CD4-positive, alpha-beta T cell (primary cell): ENCODE data around the gene RSPO1. TPM values are rescaled to one million over a fixed set of nuclear protein-coding genes. Genes with fewer than 3 reads are reported as not detected.

Experiments used
- ATAC-seq: fragments of 200-7000 bp; cut with Tn5 transposase; one replicate; pipeline ENCODE4 v1.10.0; 2022; ENCODE audit warnings: mild to moderate bottlenecking; ENCODE audit not compliant: poor library complexity
- CTCF ChIA-PET: fragments of 350-600 bp; sonication (Branson Sonifier 250); formaldehyde crosslinking; loops from one replicate; lab custom pipeline; 2021; ENCODE audit warnings: antibody characterized with exemption, inconsistent platforms; lab: Charles Lee
- POLR2A ChIA-PET: fragments of 350-600 bp; sonication (Branson Sonifier 250); formaldehyde crosslinking; loops from one replicate; lab custom pipeline; 2021; ENCODE audit warnings: antibody characterized with exemption, inconsistent platforms; lab: Charles Lee
- DNase-seq, 14 experiments: peaks; one replicate each; pipeline ENCODE4 v3.0.0-alpha.2; 2013 to 2020; ENCODE audit warnings: mixed read lengths in 2 of 14
- H3K27ac ChIP-seq, 2 donors: one replicate each; pipeline versions ENCODE4 v1.5.1 to v1.7.0; 2013; ENCODE audit warnings: low read length in 2 of 2, low read depth in 1 of 2, mild to moderate bottlenecking in 1 of 2
- H3K27me3 ChIP-seq, 2 experiments: 1 replicate in 1 of 2; 2 replicates in 1 of 2; pipeline versions ENCODE4 v1.6.1 to v1.7.0; 2013; ENCODE audit warnings: low read length in 2 of 2, control low read depth in 1 of 2, mild to moderate bottlenecking in 1 of 2, moderate library complexity in 1 of 2; ENCODE audit not compliant: insufficient read depth in 2 of 2, control insufficient read depth in 1 of 2
- H3K36me3 ChIP-seq: one replicate; pipeline ENCODE4 v1.6.1; 2013; ENCODE audit warnings: low read length, control low read depth; ENCODE audit not compliant: insufficient read depth
- H3K4me1 ChIP-seq: one replicate; pipeline ENCODE4 v1.6.1; 2013; ENCODE audit warnings: low read length, control low read depth; ENCODE audit not compliant: insufficient read depth
- H3K4me3 ChIP-seq: one replicate; pipeline ENCODE4 v1.5.1; 2013; ENCODE audit warnings: mild to moderate bottlenecking, low read length, moderate library complexity
- H3K9me3 ChIP-seq, 2 experiments: 1 replicate in 1 of 2; 2 replicates in 1 of 2; pipeline versions ENCODE4 v1.6.1 to v1.7.0; 2013; ENCODE audit warnings: low read length in 2 of 2, mild to moderate bottlenecking in 2 of 2, control low read depth in 1 of 2, moderate library complexity in 1 of 2; ENCODE audit not compliant: control insufficient read depth in 1 of 2, insufficient read depth in 1 of 2
- H3K27ac Mint-ChIP-seq: one replicate; pipeline ENCODE4 v1.8.0; 2020; ENCODE audit warnings: mixed read lengths
- H3K27me3 Mint-ChIP-seq: one replicate; pipeline ENCODE4 v1.8.0; 2021; ENCODE audit warnings: mixed read lengths
- H3K36me3 Mint-ChIP-seq: one replicate; pipeline ENCODE4 v1.8.0; 2021; ENCODE audit warnings: low read depth, mixed read lengths
- H3K4me1 Mint-ChIP-seq: one replicate; pipeline ENCODE4 v1.8.0; 2021; ENCODE audit warnings: low read depth, mixed read lengths
- H3K4me3 Mint-ChIP-seq: one replicate; pipeline ENCODE4 v1.8.0; 2020; ENCODE audit warnings: mild to moderate bottlenecking, mixed read lengths
- H3K9me3 Mint-ChIP-seq: one replicate; pipeline ENCODE4 v1.8.0; 2020; ENCODE audit warnings: mixed read lengths
- intact Hi-C, 2 experiments: fragments of 100-400 bp; cut with DNase I in 1 of 2; cut with micrococcal nuclease in 1 of 2; formaldehyde crosslinking; loops; one replicate each; pipeline versions ENCODE4 v1.15.1 to v1.9.0; 2023 to 2025; cut with DNase I, micrococcal nuclease
- total RNA-seq, 174 experiments: library from RNA in 2 of 174; stranded (reverse) in 2 of 174; gene quantifications; one replicate each; pipeline ENCODE4 v1.2.3 and lab custom pipeline; 2021 to 2026
- TF ChIP-seq, protein P1 (sequence below): fragments of 200-600 bp; IDR thresholded peaks from one replicate; pipeline ENCODE4 v1.8.0; 2022; ENCODE audit warnings: antibody characterized with exemption, mild to moderate bottlenecking

RSPO1 gene
- total RNA-seq, 2 experiments from 2014 or later: not detected

DNA sequence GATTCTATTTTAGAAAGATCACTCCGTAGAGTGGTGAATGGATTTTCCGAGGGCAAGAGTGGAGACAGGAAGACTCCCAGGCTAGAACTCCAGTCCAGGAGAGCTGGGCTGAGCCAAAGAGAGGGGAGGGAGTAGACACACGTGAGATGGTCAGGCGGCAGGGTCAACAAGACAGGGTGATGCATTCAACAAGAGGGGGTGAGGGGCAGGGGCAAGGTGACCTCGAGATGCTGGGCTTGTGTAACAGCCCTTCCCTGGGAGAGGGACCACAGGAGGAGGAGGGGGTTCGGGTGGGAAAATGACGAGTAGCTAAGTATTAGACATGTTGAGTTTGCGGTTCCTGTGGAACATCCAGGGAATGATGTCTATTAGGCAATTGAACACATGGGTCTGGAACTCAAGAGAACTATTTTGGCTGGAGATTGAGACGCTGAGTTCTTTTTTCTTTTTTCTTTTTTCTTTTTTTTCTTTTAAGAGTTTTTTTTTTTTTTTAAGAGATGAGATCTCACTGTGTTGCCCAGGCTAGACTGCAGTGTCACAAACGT lies 13.3 kb downstream of the RSPO1 start:
- no peak overlapping the region for H3K4me3 Mint-ChIP-seq
- H3K27me3 Mint-ChIP-seq: peaks cover 48% of the 10 kb centered on the region
- Histone ChIP-seq H3K4me3 (no peak overlapping the region), H3K36me3 (no peaks in the 10 kb centered on the region), H3K27me3 (peaks cover 14 to 36% of the 10 kb centered on the region in 2 experiments), H3K9me3 (no peaks in the 10 kb centered on the region), H3K4me1 (no peaks in the 10 kb centered on the region), H3K27ac (no peak overlapping the region)
- ATAC-seq: no peak
- no peak for DNase-seq
- no peaks in the 10 kb centered on the region for H3K36me3 Mint-ChIP-seq
- H3K27ac Mint-ChIP-seq: no peak overlapping the region
- ChIA-PET POLR2A (no interaction called here), CTCF (no interaction called here)
- TF ChIP-seq, protein P1, sequence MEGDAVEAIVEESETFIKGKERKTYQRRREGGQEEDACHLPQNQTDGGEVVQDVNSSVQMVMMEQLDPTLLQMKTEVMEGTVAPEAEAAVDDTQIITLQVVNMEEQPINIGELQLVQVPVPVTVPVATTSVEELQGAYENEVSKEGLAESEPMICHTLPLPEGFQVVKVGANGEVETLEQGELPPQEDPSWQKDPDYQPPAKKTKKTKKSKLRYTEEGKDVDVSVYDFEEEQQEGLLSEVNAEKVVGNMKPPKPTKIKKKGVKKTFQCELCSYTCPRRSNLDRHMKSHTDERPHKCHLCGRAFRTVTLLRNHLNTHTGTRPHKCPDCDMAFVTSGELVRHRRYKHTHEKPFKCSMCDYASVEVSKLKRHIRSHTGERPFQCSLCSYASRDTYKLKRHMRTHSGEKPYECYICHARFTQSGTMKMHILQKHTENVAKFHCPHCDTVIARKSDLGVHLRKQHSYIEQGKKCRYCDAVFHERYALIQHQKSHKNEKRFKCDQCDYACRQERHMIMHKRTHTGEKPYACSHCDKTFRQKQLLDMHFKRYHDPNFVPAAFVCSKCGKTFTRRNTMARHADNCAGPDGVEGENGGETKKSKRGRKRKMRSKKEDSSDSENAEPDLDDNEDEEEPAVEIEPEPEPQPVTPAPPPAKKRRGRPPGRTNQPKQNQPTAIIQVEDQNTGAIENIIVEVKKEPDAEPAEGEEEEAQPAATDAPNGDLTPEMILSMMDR: no peak
- H3K4me1 Mint-ChIP-seq: no peaks in the 10 kb centered on the region
- H3K9me3 Mint-ChIP-seq: no peaks in the 10 kb centered on the region
- intact Hi-C loops: no loop called here

DNA sequence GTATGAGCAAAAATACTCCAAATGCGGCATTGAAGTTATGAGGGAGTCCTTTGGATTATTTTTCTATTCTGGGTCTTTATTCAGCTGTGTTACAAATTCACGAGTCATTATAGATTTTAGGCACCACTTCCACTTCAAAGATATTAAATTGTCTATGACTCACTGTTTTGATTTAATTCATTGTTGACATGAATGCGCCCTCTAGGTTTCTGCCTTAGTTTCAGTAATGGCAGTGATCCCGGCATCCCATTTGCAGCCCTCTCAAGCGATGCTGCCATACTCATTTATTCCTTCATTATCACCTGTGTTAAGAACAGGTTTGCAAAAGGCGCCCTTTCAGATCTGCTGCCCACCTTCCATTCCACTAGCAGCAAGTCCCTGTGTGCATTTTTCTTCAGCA lies 14.0 kb downstream of the RSPO1 start:
- Mint-ChIP-seq H3K9me3 (no peaks in the 10 kb centered on the region), H3K36me3 (no peaks in the 10 kb centered on the region), H3K4me1 (no peaks in the 10 kb centered on the region), H3K27me3 (peaks cover 51% of the 10 kb centered on the region), H3K27ac (no peak overlapping the region), H3K4me3 (no peak overlapping the region)
- DNase-seq (no peak), ATAC-seq (no peak)
- TF ChIP-seq, protein P1: no peak
- H3K9me3 ChIP-seq: no peaks in the 10 kb centered on the region
- no peaks in the 10 kb centered on the region for H3K4me1 ChIP-seq
- no peaks in the 10 kb centered on the region for H3K36me3 ChIP-seq
- no peak overlapping the region for H3K27ac ChIP-seq
- POLR2A ChIA-PET: no interaction called here
- CTCF ChIA-PET: no interaction called here
- intact Hi-C loops: no loop called here
- H3K4me3 ChIP-seq: no peak overlapping the region
- H3K27me3 ChIP-seq: peaks cover 18 to 37% of the 10 kb centered on the region in 2 experiments

DNA sequence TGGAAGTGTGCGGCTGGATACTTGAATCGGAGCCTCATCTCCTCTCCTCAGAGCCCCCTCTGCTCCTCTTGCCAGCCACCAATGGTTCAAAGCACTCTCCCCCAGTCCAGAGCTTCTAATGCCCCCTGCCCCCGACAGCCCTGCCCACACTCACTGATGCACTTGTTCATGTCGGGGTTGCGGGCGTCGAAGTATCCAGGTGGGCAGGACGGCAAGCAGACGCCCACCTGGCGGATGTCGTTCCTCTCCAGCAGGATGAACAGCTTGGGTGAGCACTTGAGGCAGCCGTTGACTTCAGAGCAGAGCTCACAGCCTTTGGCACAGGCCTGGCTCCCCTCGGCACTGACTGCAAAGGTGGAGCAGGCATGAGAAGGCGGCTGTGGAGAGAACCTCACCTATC lies 18.4 kb downstream of the RSPO1 start:
- ChIA-PET CTCF (no interaction called here), POLR2A (no interaction called here)
- Histone ChIP-seq H3K4me1 (no peaks in the 10 kb centered on the region), H3K27me3 (peaks cover 18 to 24% of the 10 kb centered on the region in 2 experiments), H3K4me3 (no peak overlapping the region), H3K9me3 (no peaks in the 10 kb centered on the region), H3K36me3 (no peaks in the 10 kb centered on the region), H3K27ac (no peak overlapping the region)
- ATAC-seq: no peak
- Mint-ChIP-seq H3K27ac (no peak overlapping the region), H3K36me3 (no peaks in the 10 kb centered on the region), H3K9me3 (no peaks in the 10 kb centered on the region), H3K4me3 (no peak overlapping the region), H3K4me1 (no peaks in the 10 kb centered on the region), H3K27me3 (peaks cover 54% of the 10 kb centered on the region)
- TF ChIP-seq, protein P1: no peak
- intact Hi-C loops: no loop called here
- DNase-seq: no peak
